A673 (cell line): Measurements from ENCODE around the gene PNRC1. TPM values are rescaled to one million over a fixed set of nuclear protein-coding genes. Genes with fewer than 3 reads are reported as not detected.

Source experiments
- BruUV-seq: library from RNA; stranded (reverse); fragments of 400-500 nt; replicated peaks from 2 replicates; lab custom pipeline; 2021; lab: Mats Ljungman, UMichigan
- CTCF ChIA-PET: fragments of 300-600 bp; sonication (Branson Sonifier 250); formaldehyde crosslinking; loops from one replicate; lab custom pipeline; 2022; ENCODE audit warnings: antibody characterized with exemption; lab: Charles Lee
- POLR2A ChIA-PET: fragments of 300-600 bp; sonication (Branson Sonifier 250); formaldehyde crosslinking; loops from one replicate; lab custom pipeline; 2022; ENCODE audit warnings: antibody characterized with exemption; ENCODE audit not compliant: low non-redundant PET; lab: Charles Lee
- DNase-seq: peaks from one replicate; pipeline ENCODE4 v3.0.0-alpha.2; 2015; ENCODE audit warnings: low spot score
- H3K27ac ChIP-seq: fragments of 200-600 bp; sonication (generic); 2 replicates; pipeline ENCODE4 v1.5.1; 2016; ENCODE audit warnings: mixed run types, low read depth, mild to moderate bottlenecking, mixed read lengths, antibody characterized with exemption, low read length; ENCODE audit not compliant: poor library complexity, severe bottlenecking
- H3K27me3 ChIP-seq: fragments of 200-600 bp; sonication (generic); replicated peaks from 2 replicates; pipeline ENCODE4 v1.6.1; 2017; ENCODE audit warnings: mixed run types, low read depth, mild to moderate bottlenecking, mixed read lengths, antibody characterized with exemption, low read length; ENCODE audit not compliant: insufficient read depth, poor library complexity
- H3K36me3 ChIP-seq: fragments of 200-600 bp; sonication (generic); 2 replicates; pipeline ENCODE4 v1.6.1; 2016; ENCODE audit warnings: mixed run types, mild to moderate bottlenecking, mixed read lengths, antibody characterized with exemption, low read length; ENCODE audit not compliant: insufficient read depth, poor library complexity, severe bottlenecking
- H3K4me1 ChIP-seq: fragments of 200-600 bp; sonication (generic); 2 replicates; pipeline ENCODE4 v1.6.1; 2017; ENCODE audit warnings: mixed run types, mild to moderate bottlenecking, mixed read lengths, antibody characterized with exemption, low read length; ENCODE audit not compliant: insufficient read depth, poor library complexity, severe bottlenecking
- H3K4me3 ChIP-seq: fragments of 200-600 bp; sonication (generic); 2 replicates; pipeline ENCODE4 v1.5.1; 2016; ENCODE audit warnings: low read depth, mixed run types, mild to moderate bottlenecking, mixed read lengths, low read length; ENCODE audit not compliant: poor library complexity, severe bottlenecking
- H3K9me3 ChIP-seq: fragments of 200-600 bp; sonication (generic); 2 replicates; pipeline ENCODE4 v1.6.1; 2016; ENCODE audit warnings: mixed run types, low read depth, mild to moderate bottlenecking, mixed read lengths, antibody characterized with exemption, low read length; ENCODE audit not compliant: poor library complexity, severe bottlenecking
- EZH2 ChIP-seq: fragments of 200-600 bp; sonication (generic); IDR thresholded peaks from 2 replicates; pipeline ENCODE4 v1.6.1; 2017; ENCODE audit warnings: borderline replicate concordance, low read depth, mild to moderate bottlenecking, mixed read lengths, antibody characterized with exemption, low read length; ENCODE audit not compliant: poor library complexity, severe bottlenecking
- intact Hi-C: fragments of 100-400 bp; cut with micrococcal nuclease; formaldehyde crosslinking; loops from one replicate; pipeline ENCODE4 v1.10.0; 2022; ENCODE audit not compliant: unreplicated experiment
- total RNA-seq: library from RNA; stranded (reverse); gene quantifications from 2 replicates; pipeline ENCODE4 v1.2.3, GENCODE V29; 2021
- TF ChIP-seq, protein P1 (sequence below): fragments of 300-800, 200-600 bp; sonication (generic); conservative IDR thresholded peaks from 2 replicates; pipeline ENCODE4 v1.5.1; 2017; ENCODE audit warnings: low read depth, mild to moderate bottlenecking, antibody characterized with exemption, low read length, moderate library complexity, mixed read lengths

PNRC1 gene
- total RNA-seq, 1 experiment from 2014 or later: 26.4 TPM

- no peak overlapping the region for H3K27ac ChIP-seq
- POLR2A ChIA-PET: no interaction called here
- BruUV-seq: no TSS peak
- no peaks in the 10 kb centered on the region for H3K36me3 ChIP-seq
- H3K4me3 ChIP-seq: no peak overlapping the region
- CTCF ChIA-PET: no interaction called here
- H3K4me1 ChIP-seq: no peaks in the 10 kb centered on the region
- TF ChIP-seq, protein P1, sequence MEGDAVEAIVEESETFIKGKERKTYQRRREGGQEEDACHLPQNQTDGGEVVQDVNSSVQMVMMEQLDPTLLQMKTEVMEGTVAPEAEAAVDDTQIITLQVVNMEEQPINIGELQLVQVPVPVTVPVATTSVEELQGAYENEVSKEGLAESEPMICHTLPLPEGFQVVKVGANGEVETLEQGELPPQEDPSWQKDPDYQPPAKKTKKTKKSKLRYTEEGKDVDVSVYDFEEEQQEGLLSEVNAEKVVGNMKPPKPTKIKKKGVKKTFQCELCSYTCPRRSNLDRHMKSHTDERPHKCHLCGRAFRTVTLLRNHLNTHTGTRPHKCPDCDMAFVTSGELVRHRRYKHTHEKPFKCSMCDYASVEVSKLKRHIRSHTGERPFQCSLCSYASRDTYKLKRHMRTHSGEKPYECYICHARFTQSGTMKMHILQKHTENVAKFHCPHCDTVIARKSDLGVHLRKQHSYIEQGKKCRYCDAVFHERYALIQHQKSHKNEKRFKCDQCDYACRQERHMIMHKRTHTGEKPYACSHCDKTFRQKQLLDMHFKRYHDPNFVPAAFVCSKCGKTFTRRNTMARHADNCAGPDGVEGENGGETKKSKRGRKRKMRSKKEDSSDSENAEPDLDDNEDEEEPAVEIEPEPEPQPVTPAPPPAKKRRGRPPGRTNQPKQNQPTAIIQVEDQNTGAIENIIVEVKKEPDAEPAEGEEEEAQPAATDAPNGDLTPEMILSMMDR: no peak
- no peak for TF ChIP-seq EZH2
- intact Hi-C loops: no loop called here
- H3K27me3 ChIP-seq: no peaks in the 10 kb centered on the region
- no peaks in the 10 kb centered on the region for H3K9me3 ChIP-seq
- DNase-seq: no peak
Measured at GRCh38 chr6:89054208-89054607, 26.3 kb upstream of the PNRC1 start.

- no TSS peak for BruUV-seq
- intact Hi-C loops: no loop called here
Measured at GRCh38 chr6:89057759-89058158, 22.8 kb upstream of the PNRC1 start.

GRCh38 chr6:89058627-89059026 is 21.9 kb upstream of the PNRC1 start:
- CTCF ChIA-PET: no interaction called here
- POLR2A ChIA-PET: no interaction called here
- intact Hi-C loops: no loop called here

More at GRCh38 chr6:89057759-89058158, 22.8 kb upstream of the PNRC1 start:
- Histone ChIP-seq H3K9me3 (no peaks in the 10 kb centered on the region), H3K36me3 (no peaks in the 10 kb centered on the region), H3K27ac (no peak overlapping the region), H3K4me1 (no peaks in the 10 kb centered on the region), H3K4me3 (no peak overlapping the region), H3K27me3 (no peaks in the 10 kb centered on the region)
- no peak for TF ChIP-seq EZH2
- TF ChIP-seq, protein P1: no peak
- DNase-seq: no peak
- ChIA-PET POLR2A (no interaction called here), CTCF (no interaction called here)

DNA sequence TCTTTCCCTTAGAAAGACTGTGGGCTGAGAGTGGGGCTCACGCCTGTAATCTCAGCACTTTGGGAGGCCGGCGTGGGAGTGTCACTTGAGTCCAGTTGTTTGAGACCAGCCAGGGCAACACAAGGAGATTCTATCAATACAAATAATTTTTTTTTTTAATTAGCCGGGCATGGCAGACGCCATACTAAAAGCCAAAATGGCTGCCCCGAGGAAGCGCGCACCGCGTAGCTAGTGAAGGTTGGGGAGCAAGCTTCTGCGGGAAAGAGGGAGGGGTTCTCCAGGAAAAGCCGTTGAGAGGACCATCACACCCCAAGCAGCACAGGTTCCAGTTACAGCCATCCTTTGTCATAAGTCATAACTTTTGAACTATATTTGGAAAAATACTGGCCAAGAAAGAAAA is 21.3 kb upstream of the PNRC1 start:
- Histone ChIP-seq H3K36me3 (no peaks in the 10 kb centered on the region), H3K27me3 (no peaks in the 10 kb centered on the region), H3K4me3 (no peak overlapping the region), H3K27ac (no peak overlapping the region), H3K4me1 (no peaks in the 10 kb centered on the region), H3K9me3 (no peaks in the 10 kb centered on the region)
- no TSS peak for BruUV-seq
- ChIA-PET POLR2A (no interaction called here), CTCF (no interaction called here)
- TF ChIP-seq, protein P1: no peak
- no peak for DNase-seq
- intact Hi-C loops: no loop called here

More at GRCh38 chr6:89058627-89059026, 21.9 kb upstream of the PNRC1 start:
- Histone ChIP-seq H3K9me3 (no peaks in the 10 kb centered on the region), H3K36me3 (no peaks in the 10 kb centered on the region), H3K4me1 (no peaks in the 10 kb centered on the region), H3K27me3 (no peaks in the 10 kb centered on the region), H3K4me3 (no peak overlapping the region), H3K27ac (no peak overlapping the region)
- no peak for DNase-seq
- BruUV-seq: no TSS peak
- TF ChIP-seq EZH2: no peak
